Thyroid gland (tissue), 4 donors: ENCODE data around the gene BTBD9. TPM values are rescaled to one million over a fixed set of nuclear protein-coding genes. Genes with fewer than 3 reads are reported as not detected.

Source experiments
- DNase-seq, 2 donors: peaks; one replicate each; pipeline ENCODE4 v3.0.0-alpha.2; 2019
- H3K27ac ChIP-seq, 3 donors: fragments of 200-600 bp; sonication (generic); 1 replicate in 2 of 3; 2 replicates in 1 of 3; pipeline ENCODE4 v1.5.1; 2016 to 2019; ENCODE audit warnings: mild to moderate bottlenecking in 1 of 3, moderate library complexity in 1 of 3
- H3K27me3 ChIP-seq: fragments of 200-600 bp; sonication (generic); one replicate; pipeline ENCODE4 v1.5.1; 2019
- H3K36me3 ChIP-seq, 2 donors: fragments of 200-600 bp; sonication (generic); one replicate each; pipeline ENCODE4 v1.5.1; 2016 to 2019
- H3K4me1 ChIP-seq, 2 donors: fragments of 200-600 bp; sonication (generic); one replicate each; pipeline ENCODE4 v1.5.1; 2017 to 2019
- H3K4me3 ChIP-seq, 3 donors: fragments of 200-600 bp; sonication (generic); replicated peaks in 1 of 3; 1 replicate in 2 of 3; 2 replicates in 1 of 3; pipeline ENCODE4 v1.5.1; 2016; ENCODE audit warnings: mild to moderate bottlenecking in 1 of 3
- H3K9me3 ChIP-seq: fragments of 200-600 bp; sonication (generic); one replicate; pipeline ENCODE4 v1.5.1; 2017
- CTCF ChIP-seq, 6 experiments: fragments of 200-600 bp in 3 of 6; fragments of 450-650 bp in 3 of 6; sonication (generic) in 3 of 6; IDR thresholded peaks; one replicate each; pipeline ENCODE4 v1.5.1; 2016 to 2019; ENCODE audit warnings: antibody characterized with exemption in 6 of 6, mild to moderate bottlenecking in 2 of 6, inconsistent platforms in 1 of 6, moderate library complexity in 1 of 6
- POLR2A ChIP-seq, 2 donors: fragments of 450-650 bp; IDR thresholded peaks; one replicate each; pipeline ENCODE4 v1.6.1; 2017; ENCODE audit warnings: antibody characterized with exemption in 2 of 2, mild to moderate bottlenecking in 2 of 2, moderate library complexity in 1 of 2
- WGBS, 2 donors: methylation state at CpG; one replicate each; pipeline ENCODE4 v1.1.5; 2017; 5-methylcytosine and 5-hydroxymethylcytosine counted together
- intact Hi-C: fragments of 100-400 bp; cut with DNase I; formaldehyde crosslinking; loops from one replicate; pipeline ENCODE4 v1.15.1; 2023
- total RNA-seq, 4 donors: library from RNA; depleted of rRNA; stranded (reverse); fragments of >200 nt; gene quantifications; one replicate each; pipeline ENCODE4 v1.2.3, GENCODE V29; 2016

Gene BTBD9
- total RNA-seq, 4 donors from 2014 or later: 17.3 to 32.0 (median 27.4) TPM

DNA sequence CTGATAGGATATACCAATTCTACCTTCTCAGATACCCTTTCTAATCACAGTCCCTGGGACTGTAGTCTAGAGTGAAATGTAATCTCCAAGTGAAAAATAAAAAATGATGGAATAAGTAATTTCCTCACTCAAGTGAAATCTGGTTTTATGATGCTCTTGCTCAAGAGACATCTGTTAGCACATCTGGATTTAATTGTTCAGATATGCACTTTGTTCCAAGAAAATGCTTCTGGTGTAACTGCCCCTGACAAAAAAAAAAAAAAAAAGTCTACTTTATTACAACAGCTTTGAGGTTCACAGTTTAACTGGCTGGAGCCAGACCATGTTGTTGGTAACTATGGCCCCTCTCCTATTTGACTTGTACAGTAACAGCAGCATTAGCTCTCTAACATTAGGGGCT is 251.8 kb downstream of the BTBD9 start:
- Histone ChIP-seq H3K4me1 (no peaks in the 10 kb centered on the region), H3K27me3 (no peaks in the 10 kb centered on the region), H3K4me3 (no peak overlapping the region), H3K9me3 (no peaks in the 10 kb centered on the region), H3K27ac (no peak overlapping the region), H3K36me3 (no peaks in the 10 kb centered on the region)
- TF ChIP-seq CTCF (IDR thresholded peaks at IDR 0.05) (no peak), POLR2A (IDR thresholded peaks at IDR 0.05) (no peak)
- intact Hi-C loops: loop anchor here (10.0 kb wide), 1 partner anchor 1753 kb away; no protein-coding TSS in a partner anchor
- DNase-seq: no peak

DNA sequence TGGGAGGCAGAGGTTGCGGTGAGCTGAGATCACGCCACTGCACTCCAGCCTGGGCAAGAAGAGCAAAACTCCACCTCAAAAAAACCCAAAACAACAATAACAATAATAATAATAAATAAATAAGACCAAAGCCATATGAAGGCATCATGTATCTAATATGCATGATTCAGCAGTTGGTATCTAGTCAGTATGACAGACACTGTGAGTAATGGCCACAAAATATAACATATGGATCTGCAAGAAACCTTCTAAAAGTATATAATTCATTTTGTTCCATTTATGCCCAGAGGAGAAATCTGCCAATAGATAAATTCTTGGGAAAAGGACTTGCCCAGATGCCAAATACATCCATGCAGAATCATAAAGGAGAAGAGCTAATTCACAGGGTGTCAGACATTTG is 252.3 kb downstream of the BTBD9 start:
- Histone ChIP-seq H3K27ac (no peak overlapping the region), H3K36me3 (no peaks in the 10 kb centered on the region), H3K27me3 (no peaks in the 10 kb centered on the region), H3K4me1 (no peaks in the 10 kb centered on the region), H3K9me3 (no peaks in the 10 kb centered on the region), H3K4me3 (no peak overlapping the region)
- intact Hi-C loops: loop anchor here (10.0 kb wide), 1 partner anchor 1753 kb away; no protein-coding TSS in a partner anchor
- no peak for DNase-seq
- TF ChIP-seq POLR2A (IDR thresholded peaks at IDR 0.05) (no peak), CTCF (IDR thresholded peaks at IDR 0.05) (no peak)
- 98 to 100% methylated on average over 2 of the region's 2 CpGs for WGBS, 2 donors

GRCh38 chr6:38378801-38379200 is 260.9 kb downstream of the BTBD9 start:
- no peak overlapping the region for H3K27ac ChIP-seq
- H3K4me3 ChIP-seq: no peak overlapping the region
- 92 to 96% methylated on average over 7 of the region's 7 CpGs for WGBS, 2 donors
- H3K27me3 ChIP-seq: no peaks in the 10 kb centered on the region
- H3K36me3 ChIP-seq: no peaks in the 10 kb centered on the region
- no peaks in the 10 kb centered on the region for H3K9me3 ChIP-seq
- TF ChIP-seq POLR2A (IDR thresholded peaks at IDR 0.05) (no peak), CTCF (IDR thresholded peaks at IDR 0.05) (no peak)
- H3K4me1 ChIP-seq: no peaks in the 10 kb centered on the region
- DNase-seq: no peak
- intact Hi-C loops: no loop called here

GRCh38 chr6:38375937-38376336 is 263.8 kb downstream of the BTBD9 start:
- WGBS, 2 donors: 91 to 93% methylated on average over 2 of the region's 2 CpGs
- Histone ChIP-seq H3K9me3 (no peaks in the 10 kb centered on the region), H3K27me3 (no peaks in the 10 kb centered on the region), H3K36me3 (no peaks in the 10 kb centered on the region), H3K27ac (no peak overlapping the region), H3K4me1 (no peaks in the 10 kb centered on the region), H3K4me3 (no peak overlapping the region)
- intact Hi-C loops: no loop called here
- DNase-seq: no peak
- TF ChIP-seq CTCF (IDR thresholded peaks at IDR 0.05) (no peak), POLR2A (IDR thresholded peaks at IDR 0.05) (no peak)

- Histone ChIP-seq H3K27me3 (no peaks in the 10 kb centered on the region), H3K4me1 (no peaks in the 10 kb centered on the region), H3K36me3 (no peaks in the 10 kb centered on the region), H3K9me3 (no peaks in the 10 kb centered on the region), H3K27ac (no peak overlapping the region), H3K4me3 (no peak overlapping the region)
- intact Hi-C loops: no loop called here
- no peak for TF ChIP-seq POLR2A (IDR thresholded peaks at IDR 0.05)
- no peak for TF ChIP-seq CTCF (IDR thresholded peaks at IDR 0.05)
- DNase-seq: no peak
- WGBS, 2 donors: 98% methylated on average over 1 of the region's 1 CpG
Measured at GRCh38 chr6:38375341-38375740, 264.4 kb downstream of the BTBD9 start.
